Keratinocyte (primary cell): ENCODE measurements around the gene GRM7. TPM values are rescaled to one million over a fixed set of nuclear protein-coding genes. Genes with fewer than 3 reads are reported as not detected.

Experiments
- DNase-seq: peaks from one replicate; pipeline ENCODE4 v3.0.0-alpha.2; 2011; ENCODE audit warnings: low read depth, missing footprints, low spot score
- FAIRE-seq: peaks from 2 replicates; lab custom pipeline; 2011; peaks lifted over from hg19 to GRCh38; lab: Jason Lieb, UNC
- H2AFZ ChIP-seq: 2 replicates; pipeline ENCODE4 v1.6.0; 2012; ENCODE audit warnings: low read length, control low read depth, inconsistent platforms; ENCODE audit not compliant: control insufficient read depth
- H3K27ac ChIP-seq: 2 replicates; pipeline ENCODE4 v1.5.1; 2011; ENCODE audit warnings: low read length; ENCODE audit not compliant: control insufficient read depth, insufficient read depth
- H3K27me3 ChIP-seq: 3 replicates; pipeline ENCODE4 v1.6.0; 2011; ENCODE audit warnings: low read length; ENCODE audit not compliant: control insufficient read depth, insufficient read depth; ENCODE audit errors: extremely low read depth
- H3K36me3 ChIP-seq, 2 experiments: 2 replicates in 1 of 2; 3 replicates in 1 of 2; pipeline ENCODE4 v1.5.1; 2011; ENCODE audit warnings: low read length in 2 of 2, mild to moderate bottlenecking in 1 of 2; ENCODE audit not compliant: control insufficient read depth in 2 of 2, insufficient read depth in 2 of 2; ENCODE audit errors: extremely low read depth in 1 of 2
- H3K4me1 ChIP-seq: 3 replicates; pipeline ENCODE4 v1.5.1; 2011; ENCODE audit warnings: low read length; ENCODE audit not compliant: control insufficient read depth, insufficient read depth; ENCODE audit errors: extremely low read depth
- H3K4me2 ChIP-seq: 3 replicates; pipeline ENCODE4 v1.6.0; 2011; ENCODE audit warnings: low read depth, low read length; ENCODE audit not compliant: control insufficient read depth, insufficient read depth; ENCODE audit errors: extremely low read depth
- H3K4me3 ChIP-seq, 3 experiments: fragments of 200-600 bp in 1 of 3; sonication (generic) in 1 of 3; 2 replicates in 2 of 3; 3 replicates in 1 of 3; pipeline ENCODE4 v1.5.1; 2011 to 2016; ENCODE audit warnings: low read length in 3 of 3, mild to moderate bottlenecking in 3 of 3, control low read depth in 2 of 3, inconsistent platforms in 1 of 3, low read depth in 1 of 3, mixed read lengths in 1 of 3, mixed run types in 1 of 3, moderate library complexity in 1 of 3; ENCODE audit not compliant: control insufficient read depth in 2 of 3, insufficient read depth in 2 of 3; ENCODE audit errors: extremely low read depth in 1 of 3
- H3K79me2 ChIP-seq: 2 replicates; pipeline ENCODE4 v1.6.0; 2012; ENCODE audit warnings: low read length; ENCODE audit not compliant: control insufficient read depth, insufficient read depth
- H3K9ac ChIP-seq: 3 replicates; pipeline ENCODE4 v1.6.0; 2011; ENCODE audit warnings: low read length; ENCODE audit not compliant: control insufficient read depth, insufficient read depth; ENCODE audit errors: extremely low read depth
- H3K9me1 ChIP-seq: 3 replicates; pipeline ENCODE4 v1.6.0; 2011; ENCODE audit warnings: low read length; ENCODE audit not compliant: control insufficient read depth, insufficient read depth; ENCODE audit errors: extremely low read depth
- H3K9me3 ChIP-seq: 2 replicates; pipeline ENCODE4 v1.5.1; 2012; ENCODE audit warnings: low read depth, low read length; ENCODE audit not compliant: control insufficient read depth
- H4K20me1 ChIP-seq: 3 replicates; pipeline ENCODE4 v1.6.0; 2011; ENCODE audit warnings: low read length; ENCODE audit not compliant: control insufficient read depth, insufficient read depth; ENCODE audit errors: extremely low read depth
- EZH2 ChIP-seq: IDR thresholded peaks from one replicate; pipeline ENCODE4 v1.6.1; 2012; ENCODE audit warnings: inconsistent platforms, mild to moderate bottlenecking, low read length, moderate library complexity
- dilution Hi-C: fragments of 300-500 bp; cut with MboI; formaldehyde crosslinking; loops from one replicate; pipeline ENCODE4 v1.7.0; 2020; ENCODE audit warnings: low sequenced_read_pairs; ENCODE audit not compliant: extremely low pct_ligation_motif_present
- polyA plus RNA-seq, 5 experiments: library from polyadenylated mRNA; depleted of rRNA in 3 of 5; stranded (reverse) in 3 of 5; stranded (forward) in 1 of 5; unstranded in 1 of 5; fragments of >200 nt; gene quantifications; 1 replicate in 1 of 5; 2 replicates in 3 of 5; 3 replicates in 1 of 5; pipeline versions ENCODE4 v1.2.1 to v1.2.3, GENCODE V29; 2011 to 2012; ENCODE audit warnings: missing spikeins in 2 of 5, low read depth in 1 of 5, low replicate concordance in 1 of 5
- TF ChIP-seq, protein P1 (sequence below), 3 experiments: IDR thresholded peaks in 1 of 3; conservative IDR thresholded peaks in 1 of 3; optimal IDR thresholded peaks in 1 of 3; 2 replicates in 2 of 3; 3 replicates in 1 of 3; pipeline versions ENCODE3 to v1.5.1; 2011; ENCODE audit warnings: low read length in 3 of 3, mild to moderate bottlenecking in 3 of 3, moderate library complexity in 2 of 3, control low read depth in 1 of 3, inconsistent platforms in 1 of 3; ENCODE audit not compliant: insufficient read depth in 2 of 3; ENCODE audit errors: extremely low read depth in 1 of 3

GRM7 gene
- polyA plus RNA-seq, 1 donor (not counting 4 experiments of a cell fraction or from before 2014, with no cell fraction given), result not detected

- Histone ChIP-seq H3K4me1 (no peaks in the 10 kb centered on the region), H3K4me2 (no peak overlapping the region), H3K27ac (no peak overlapping the region), H3K36me3 (no peaks in the 10 kb centered on the region), H3K79me2 (no peaks in the 10 kb centered on the region), H3K27me3 (no peaks in the 10 kb centered on the region), H3K4me3 (no peak overlapping the region), H2AFZ (no peak overlapping the region), H3K9ac (no peak overlapping the region), H3K9me3 (no peaks in the 10 kb centered on the region), H3K9me1 (no peaks in the 10 kb centered on the region), H4K20me1 (no peaks in the 10 kb centered on the region)
- dilution Hi-C loops, result no loop called here
- DNase-seq (no peak), FAIRE-seq (no peak)
- no peak for TF ChIP-seq EZH2
- TF ChIP-seq, protein P1, sequence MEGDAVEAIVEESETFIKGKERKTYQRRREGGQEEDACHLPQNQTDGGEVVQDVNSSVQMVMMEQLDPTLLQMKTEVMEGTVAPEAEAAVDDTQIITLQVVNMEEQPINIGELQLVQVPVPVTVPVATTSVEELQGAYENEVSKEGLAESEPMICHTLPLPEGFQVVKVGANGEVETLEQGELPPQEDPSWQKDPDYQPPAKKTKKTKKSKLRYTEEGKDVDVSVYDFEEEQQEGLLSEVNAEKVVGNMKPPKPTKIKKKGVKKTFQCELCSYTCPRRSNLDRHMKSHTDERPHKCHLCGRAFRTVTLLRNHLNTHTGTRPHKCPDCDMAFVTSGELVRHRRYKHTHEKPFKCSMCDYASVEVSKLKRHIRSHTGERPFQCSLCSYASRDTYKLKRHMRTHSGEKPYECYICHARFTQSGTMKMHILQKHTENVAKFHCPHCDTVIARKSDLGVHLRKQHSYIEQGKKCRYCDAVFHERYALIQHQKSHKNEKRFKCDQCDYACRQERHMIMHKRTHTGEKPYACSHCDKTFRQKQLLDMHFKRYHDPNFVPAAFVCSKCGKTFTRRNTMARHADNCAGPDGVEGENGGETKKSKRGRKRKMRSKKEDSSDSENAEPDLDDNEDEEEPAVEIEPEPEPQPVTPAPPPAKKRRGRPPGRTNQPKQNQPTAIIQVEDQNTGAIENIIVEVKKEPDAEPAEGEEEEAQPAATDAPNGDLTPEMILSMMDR (optimal IDR thresholded peaks at IDR 0.05 in 1 of 3, IDR thresholded peaks at IDR 0.05 in 1 of 3, conservative IDR thresholded peaks at IDR 0.05 in 1 of 3; ENCODE audit: extremely low read depth in 1 of 3, insufficient read depth in 2 of 3, low read length in 3 of 3), result no peak
Measured at GRCh38 chr3:7207125-7207524, 346.2 kb downstream of the GRM7 start.

DNA sequence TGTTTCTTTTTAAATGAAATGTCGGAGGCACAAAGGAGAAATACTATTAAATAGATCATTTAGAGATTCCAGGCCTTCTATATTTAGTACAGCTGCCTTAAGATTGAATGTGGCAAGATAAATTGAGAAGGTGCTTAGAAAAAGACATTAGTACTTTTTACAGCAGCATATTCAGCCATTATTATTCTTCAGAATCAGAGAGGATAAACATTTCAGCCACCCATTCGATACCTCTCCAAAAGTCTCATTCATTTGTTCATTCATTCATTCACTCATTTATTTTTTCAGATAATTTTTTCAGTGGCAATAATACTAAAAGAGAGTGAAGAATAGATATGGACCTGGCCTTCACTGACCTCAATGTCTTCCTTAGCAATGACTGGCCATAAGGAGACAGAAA, 347.0 kb downstream of the GRM7 start:
- dilution Hi-C loops, result no loop called here
- DNase-seq (no peak), FAIRE-seq (no peak)
- no peaks in the 10 kb centered on the region for H3K9me3 ChIP-seq
- H3K9ac ChIP-seq, result no peak overlapping the region
- H3K79me2 ChIP-seq, result no peaks in the 10 kb centered on the region
- TF ChIP-seq, protein P1 (optimal IDR thresholded peaks at IDR 0.05 in 1 of 3, IDR thresholded peaks at IDR 0.05 in 1 of 3, conservative IDR thresholded peaks at IDR 0.05 in 1 of 3; ENCODE audit: extremely low read depth in 1 of 3, insufficient read depth in 2 of 3, low read length in 3 of 3), result no peak
- no peak for TF ChIP-seq EZH2
- H2AFZ ChIP-seq, result no peak overlapping the region
- no peaks in the 10 kb centered on the region for H3K9me1 ChIP-seq
- no peak overlapping the region for H3K4me2 ChIP-seq
- no peaks in the 10 kb centered on the region for H3K27me3 ChIP-seq
- no peaks in the 10 kb centered on the region for H3K36me3 ChIP-seq
- H3K4me1 ChIP-seq, result no peaks in the 10 kb centered on the region
- no peaks in the 10 kb centered on the region for H4K20me1 ChIP-seq
- H3K27ac ChIP-seq, result no peak overlapping the region
- no peak overlapping the region for H3K4me3 ChIP-seq
